ENCODE results near the gene PCDHB15.
A peak's percentile ranks its signal among the peaks of the same experiment; 100 is the strongest.

Gene PCDHB15

GRCh38 chr5:141250576-141250975 is 5.4 kb downstream of the PCDHB15 start:
- peak in 1 of 3 experiments; percentile 0 for DNase-seq

- no peak for DNase-seq
These were observed 13.3 kb downstream of the PCDHB15 start for GRCh38 chr5:141258464-141258863.

GRCh38 chr5:141258948-141259347 is 13.8 kb downstream of the PCDHB15 start:
- no peak for DNase-seq

- peak in 1 of 3 experiments; percentile 0 for DNase-seq
These were observed 15.5 kb downstream of the PCDHB15 start for GRCh38 chr5:141260458-141261237.

DNA sequence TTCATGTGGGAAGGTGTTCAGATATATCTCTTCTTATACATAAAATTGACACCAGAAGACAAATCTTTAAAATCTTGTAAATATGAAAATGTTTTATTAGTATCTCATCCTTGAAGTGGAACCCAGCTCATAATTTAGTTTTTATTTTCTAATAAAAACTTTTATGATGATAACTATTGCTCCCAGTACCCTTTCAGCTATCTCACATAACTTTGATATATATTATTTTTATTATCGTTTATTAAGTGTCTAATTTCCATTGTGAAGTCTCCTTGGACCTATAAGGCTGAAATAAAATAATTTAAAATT is 16.0 kb downstream of the PCDHB15 start:
- no peak for DNase-seq

DNA sequence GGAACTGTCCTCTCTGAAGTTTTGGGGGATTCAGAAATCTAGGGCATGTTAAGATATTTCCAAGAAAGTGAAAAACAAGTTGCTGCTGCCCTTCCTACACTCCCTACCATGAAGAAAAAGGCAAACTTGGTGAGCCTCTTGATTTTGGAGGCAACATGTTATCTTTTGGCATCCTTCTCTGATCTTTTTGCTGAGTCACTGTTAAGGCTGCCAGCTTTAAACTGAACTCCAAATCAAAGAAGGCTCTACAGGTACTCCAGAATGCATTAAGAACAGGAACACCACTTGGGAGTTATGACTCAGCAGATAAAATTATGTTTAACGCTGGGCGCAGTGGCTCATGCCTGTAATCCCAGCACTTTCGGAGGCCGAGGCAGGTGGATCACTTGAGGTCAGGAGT is 24.0 kb downstream of the PCDHB15 start:
- no peak for DNase-seq

DNA sequence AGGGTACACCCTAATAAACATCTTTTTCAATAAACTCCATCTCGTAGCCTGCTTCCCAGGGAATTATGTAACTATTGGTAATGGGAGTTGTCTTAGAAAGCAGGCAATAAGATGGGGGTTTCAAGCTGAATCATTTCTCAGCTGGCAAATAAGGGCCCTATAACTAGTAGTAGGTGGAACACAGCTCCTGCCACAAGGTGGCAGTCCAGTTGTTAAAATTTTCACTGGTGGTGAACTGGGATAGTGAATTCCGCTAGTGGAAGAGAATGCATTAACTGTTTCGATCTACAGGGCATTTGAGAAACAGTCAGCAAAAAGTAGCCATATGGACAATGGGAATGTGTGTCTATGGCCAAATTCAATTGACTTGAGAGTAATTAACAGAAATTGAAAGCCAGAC is 27.7 kb downstream of the PCDHB15 start:
- no peak for DNase-seq

DNA sequence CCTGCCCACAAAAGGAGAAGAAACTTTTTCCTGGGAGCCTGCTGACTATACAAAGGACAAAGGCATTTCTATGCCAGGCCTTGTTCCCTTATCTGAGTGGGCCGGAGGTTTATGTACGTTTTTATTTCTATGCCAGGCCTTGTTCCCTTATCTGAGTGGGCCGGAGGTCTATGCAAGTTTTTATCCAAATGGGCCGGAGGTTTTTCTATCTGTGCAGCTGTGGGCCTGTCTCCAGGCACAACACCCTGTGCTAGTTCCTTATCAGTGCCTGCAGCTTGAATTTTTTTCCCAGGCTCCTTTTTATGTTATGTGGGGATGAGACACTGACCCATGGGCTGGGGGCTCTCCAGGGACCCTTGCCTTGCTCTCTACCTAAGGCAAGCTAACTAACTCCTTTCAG is 53.2 kb downstream of the PCDHB15 start:
- DNase-seq: no peak

Measured in NCI-H1417 (cell line).